NCI-H128 (cell line): ENCODE results near the gene CMKLR1.

Source experiments
- DNase-seq: peaks from one replicate; lab custom pipeline; 2025; ENCODE audit not compliant: unreplicated experiment; lab: John Stamatoyannopoulos, UW

CMKLR1 gene

GRCh38 chr12:108238474-108238873, 100.6 kb downstream of the CMKLR1 start:
- DNase-seq: no peak
